Neuronal stem cell (in vitro differentiated cells): ENCODE results near the gene SLC6A17.

ENCODE experiments used
- DNase-seq: peaks from one replicate; pipeline ENCODE4 v3.0.0-alpha.2; 2013; ENCODE audit warnings: low spot score
- H2AFZ ChIP-seq: one replicate; pipeline ENCODE4 v1.6.1; 2013; ENCODE audit warnings: mild to moderate bottlenecking, low read length, inconsistent platforms
- H2AK5ac ChIP-seq: 2 replicates; pipeline ENCODE4 v1.6.1; 2013; ENCODE audit warnings: low read depth, mild to moderate bottlenecking, inconsistent platforms, low read length, moderate library complexity, mixed read lengths
- H2BK120ac ChIP-seq: 2 replicates; pipeline ENCODE4 v1.6.1; 2013; ENCODE audit warnings: low read depth, mild to moderate bottlenecking, inconsistent platforms, low read length, moderate library complexity, mixed read lengths
- H2BK12ac ChIP-seq: one replicate; pipeline ENCODE4 v1.6.1; 2013; ENCODE audit warnings: low read length, inconsistent platforms
- H2BK15ac ChIP-seq: 2 replicates; pipeline ENCODE4 v1.6.1; 2013; ENCODE audit warnings: mild to moderate bottlenecking, low read length, inconsistent platforms, mixed read lengths
- H2BK5ac ChIP-seq: one replicate; pipeline ENCODE4 v1.6.1; 2013; ENCODE audit warnings: inconsistent platforms, mild to moderate bottlenecking, low read length, moderate library complexity
- H3K14ac ChIP-seq: one replicate; pipeline ENCODE4 v1.6.1; 2013; ENCODE audit warnings: low read length, inconsistent platforms
- H3K18ac ChIP-seq: 2 replicates; pipeline ENCODE4 v1.6.1; 2013; ENCODE audit warnings: low read length, inconsistent platforms
- H3K23ac ChIP-seq: 2 replicates; pipeline ENCODE4 v1.6.1; 2013; ENCODE audit warnings: low read depth, mild to moderate bottlenecking, mixed read lengths, low read length, inconsistent platforms; ENCODE audit not compliant: poor library complexity
- H3K27ac ChIP-seq: replicated peaks from 3 replicates; pipeline ENCODE4 v1.5.1; 2013; ENCODE audit warnings: low read length, inconsistent platforms
- H3K27me3 ChIP-seq, 3 experiments: 2 replicates each; pipeline ENCODE4 v1.6.1; 2013; ENCODE audit warnings: low read length in 3 of 3, mild to moderate bottlenecking in 2 of 3, inconsistent platforms in 1 of 3, low read depth in 1 of 3, mixed read lengths in 1 of 3, moderate library complexity in 1 of 3; ENCODE audit not compliant: control insufficient read depth in 3 of 3, insufficient read depth in 3 of 3
- H3K36me3 ChIP-seq, 2 donors: replicated peaks in 1 of 2; 2 replicates each; pipeline ENCODE4 v1.6.1; 2013; ENCODE audit warnings: low read length in 2 of 2; ENCODE audit not compliant: control insufficient read depth in 2 of 2, insufficient read depth in 2 of 2
- H3K4ac ChIP-seq: 2 replicates; pipeline ENCODE4 v1.6.1; 2013; ENCODE audit warnings: inconsistent platforms, mild to moderate bottlenecking, low read length, moderate library complexity
- H3K4me1 ChIP-seq, 2 donors: 1 replicate in 1 of 2; 2 replicates in 1 of 2; pipeline ENCODE4 v1.6.1; 2013; ENCODE audit warnings: low read length in 2 of 2, low read depth in 1 of 2; ENCODE audit not compliant: control insufficient read depth in 2 of 2, insufficient read depth in 1 of 2
- H3K4me2 ChIP-seq: one replicate; pipeline ENCODE4 v1.6.1; 2013; ENCODE audit warnings: mild to moderate bottlenecking, low read length, inconsistent platforms; ENCODE audit not compliant: insufficient read depth, poor library complexity, severe bottlenecking
- H3K4me3 ChIP-seq, 2 donors: 2 replicates each; pipeline ENCODE4 v1.5.1; 2013; ENCODE audit warnings: low read length in 2 of 2, mild to moderate bottlenecking in 2 of 2, inconsistent platforms in 1 of 2, moderate library complexity in 1 of 2
- H3K79me1 ChIP-seq: one replicate; pipeline ENCODE4 v1.6.1; 2013; ENCODE audit warnings: low read depth, mild to moderate bottlenecking, inconsistent platforms, low read length, moderate library complexity
- H3K9ac ChIP-seq: one replicate; pipeline ENCODE4 v1.6.1; 2013; ENCODE audit warnings: mild to moderate bottlenecking, low read depth, low read length, inconsistent platforms; ENCODE audit not compliant: poor library complexity
- H3K9me3 ChIP-seq, 2 donors: replicated peaks in 1 of 2; 2 replicates each; pipeline versions ENCODE3 to v1.6.1; 2013; ENCODE audit warnings: low read length in 2 of 2, mild to moderate bottlenecking in 2 of 2, inconsistent platforms in 1 of 2, low read depth in 1 of 2, mixed read lengths in 1 of 2, moderate library complexity in 1 of 2; ENCODE audit not compliant: control insufficient read depth in 2 of 2, insufficient read depth in 1 of 2
- H4K8ac ChIP-seq: one replicate; pipeline ENCODE4 v1.6.1; 2013; ENCODE audit warnings: low read depth, mild to moderate bottlenecking, inconsistent platforms, low read length, moderate library complexity
- H4K91ac ChIP-seq: one replicate; pipeline ENCODE4 v1.6.1; 2013; ENCODE audit warnings: low read length, low read depth, mild to moderate bottlenecking, inconsistent platforms; ENCODE audit not compliant: poor library complexity
- WGBS, 2 donors: extraction: QIAGEN DNeasy Blood & Tissue Kit; methylation state at CpG; one replicate each; pipeline ENCODE4 v1.1.7; 2013; ENCODE audit warnings: missing lambda C conversion rate in 2 of 2, mixed read lengths in 1 of 2; ENCODE audit not compliant: insufficient read length in 2 of 2, insufficient replicate concordance in 1 of 2; ENCODE audit errors: extremely low coverage in 2 of 2; 5-methylcytosine and 5-hydroxymethylcytosine counted together

Gene SLC6A17

GRCh38 chr1:110113551-110113950 is 36.7 kb upstream of the SLC6A17 start:
- Histone ChIP-seq H3K4me1 (peaks cover 0 to 2% of the 10 kb centered on the region in 2 donors), H3K36me3 (no peaks in the 10 kb centered on the region), H2BK120ac (no peak overlapping the region), H3K14ac (no peak overlapping the region), H3K18ac (no peak overlapping the region), H3K79me1 (no peaks in the 10 kb centered on the region), H3K9ac (no peak overlapping the region), H3K4ac (no peak overlapping the region), H3K23ac (no peak overlapping the region), H4K8ac (no peak overlapping the region), H3K27me3 (peaks cover 0 to 77% (median 0%) of the 10 kb centered on the region in 3 experiments), H3K4me3 (no peak overlapping the region), H2BK5ac (no peak overlapping the region), H3K4me2 (no peak overlapping the region), H2BK12ac (no peak overlapping the region), H3K27ac (no peak overlapping the region), H2AK5ac (peak overlapping the region; percentile 18), H2AFZ (no peak overlapping the region), H2BK15ac (peak overlapping the region; percentile 35), H4K91ac (no peak overlapping the region), H3K9me3 (no peaks in the 10 kb centered on the region)
- WGBS, 2 donors: no CpG with 5 or more reads among the region's 5 CpGs
- no peak for DNase-seq

GRCh38 chr1:110114173-110114572 is 36.1 kb upstream of the SLC6A17 start:
- H3K36me3 ChIP-seq: no peaks in the 10 kb centered on the region
- H4K91ac ChIP-seq: no peak overlapping the region
- no peak overlapping the region for H3K9ac ChIP-seq
- H3K23ac ChIP-seq: no peak overlapping the region
- no peak for DNase-seq
- no peak overlapping the region for H3K4me2 ChIP-seq
- H3K9me3 ChIP-seq: no peaks in the 10 kb centered on the region
- H2BK15ac ChIP-seq: no peak overlapping the region
- no peak overlapping the region for H2BK120ac ChIP-seq
- no peak overlapping the region for H2BK12ac ChIP-seq
- H3K4me1 ChIP-seq: peaks cover 0 to 2% of the 10 kb centered on the region in 2 donors
- H4K8ac ChIP-seq: no peak overlapping the region
- no peak overlapping the region for H2BK5ac ChIP-seq
- no peak overlapping the region for H3K18ac ChIP-seq
- H3K14ac ChIP-seq: no peak overlapping the region
- H3K27me3 ChIP-seq: peaks cover 0 to 70% (median 0%) of the 10 kb centered on the region in 3 experiments
- H3K4me3 ChIP-seq: no peak overlapping the region
- no peak overlapping the region for H3K27ac ChIP-seq
- no peaks in the 10 kb centered on the region for H3K79me1 ChIP-seq
- H3K4ac ChIP-seq: no peak overlapping the region
- no CpG with 5 or more reads among the region's 5 CpGs for WGBS, 2 donors
- H2AK5ac ChIP-seq: no peak overlapping the region
- H2AFZ ChIP-seq: no peak overlapping the region

- H3K36me3 ChIP-seq: no peaks in the 10 kb centered on the region
These were observed 35.5 kb upstream of the SLC6A17 start for GRCh38 chr1:110114784-110115183.

GRCh38 chr1:110118636-110119396 is 31.5 kb upstream of the SLC6A17 start:
- H3K18ac ChIP-seq: no peak overlapping the region
- H3K27ac ChIP-seq: no peak overlapping the region
- no peak overlapping the region for H3K14ac ChIP-seq
- no peak overlapping the region for H3K4me2 ChIP-seq
- whole genome bisulfite sequencing, 2 donors: no CpG with 5 or more reads among the region's 7 CpGs
- no peak overlapping the region for H4K8ac ChIP-seq
- H4K91ac ChIP-seq: no peak overlapping the region
- H2AK5ac ChIP-seq: no peak overlapping the region
- DNase-seq: no peak
- H3K4me1 ChIP-seq: peaks cover 0 to 2% of the 10 kb centered on the region in 2 donors
- H3K9me3 ChIP-seq: peaks cover 0 to 6% of the 10 kb centered on the region in 2 donors
- H2BK120ac ChIP-seq: no peak overlapping the region
- no peaks in the 10 kb centered on the region for H3K36me3 ChIP-seq
- no peak overlapping the region for H2BK5ac ChIP-seq
- H2BK15ac ChIP-seq: no peak overlapping the region
- no peak overlapping the region for H2BK12ac ChIP-seq
- no peak overlapping the region for H3K4ac ChIP-seq
- no peak overlapping the region for H2AFZ ChIP-seq
- H3K4me3 ChIP-seq: no peak overlapping the region
- H3K23ac ChIP-seq: no peak overlapping the region
- H3K79me1 ChIP-seq: no peaks in the 10 kb centered on the region
- no peak overlapping the region for H3K9ac ChIP-seq
- H3K27me3 ChIP-seq: peaks cover 0 to 28% (median 0%) of the 10 kb centered on the region in 3 experiments

More at GRCh38 chr1:110114784-110115183, 35.5 kb upstream of the SLC6A17 start:
- DNase-seq: no peak
- Histone ChIP-seq H3K18ac (no peak overlapping the region), H4K91ac (no peak overlapping the region), H3K27me3 (peaks cover 0 to 65% (median 0%) of the 10 kb centered on the region in 3 experiments), H3K9ac (no peak overlapping the region), H2BK15ac (no peak overlapping the region), H3K4me3 (no peak overlapping the region), H2AFZ (no peak overlapping the region), H3K4me2 (no peak overlapping the region), H3K79me1 (no peaks in the 10 kb centered on the region), H3K14ac (no peak overlapping the region), H3K4me1 (peaks cover 0 to 2% of the 10 kb centered on the region in 2 donors), H2BK12ac (no peak overlapping the region), H4K8ac (peak overlapping the region; percentile 33), H3K9me3 (no peaks in the 10 kb centered on the region), H3K27ac (no peak overlapping the region), H3K23ac (no peak overlapping the region), H2BK120ac (no peak overlapping the region), H2BK5ac (no peak overlapping the region), H3K4ac (no peak overlapping the region), H2AK5ac (no peak overlapping the region)
- WGBS, 2 donors: no CpG with 5 or more reads among the region's 5 CpGs
